ENCODE data around the gene IER5.

The IER5 gene

GRCh38 chr1:181077576-181078242 lies 10.8 kb upstream of the IER5 start:
- DNase-seq, result no peak

- DNase-seq, result no peak
Measured at GRCh38 chr1:181079382-181079781, 9.1 kb upstream of the IER5 start.

GRCh38 chr1:181079920-181080319 lies 8.6 kb upstream of the IER5 start:
- no peak for DNase-seq

GRCh38 chr1:181080556-181080955 lies 7.9 kb upstream of the IER5 start:
- DNase-seq, result no peak

- DNase-seq, result no peak
Measured at GRCh38 chr1:181081395-181081794, 7.1 kb upstream of the IER5 start.

- DNase-seq, result peak; percentile 79 to 83 (median 82)
Measured at GRCh38 chr1:181083842-181084605, 4.5 kb upstream of the IER5 start.

- no peak for DNase-seq
Measured at GRCh38 chr1:181084606-181084969, 3.9 kb upstream of the IER5 start.

GRCh38 chr1:181086091-181086490 lies 2.4 kb upstream of the IER5 start:
- DNase-seq, result no peak

GRCh38 chr1:181086926-181087325 lies 1.6 kb upstream of the IER5 start:
- peak; percentile 63 to 90 (median 82) for DNase-seq

GRCh38 chr1:181087400-181087901 lies 1.0 kb upstream of the IER5 start:
- DNase-seq, result peak; percentile 64 to 79 (median 70)

- peak; percentile 38 to 60 (median 44) for DNase-seq
Measured at GRCh38 chr1:181089017-181089675, 646 bp downstream of the IER5 start.

GRCh38 chr1:181089676-181090544 lies 1.4 kb downstream of the IER5 start:
- peak; percentile 93 to 96 (median 94) for DNase-seq

GRCh38 chr1:181090641-181091126 lies 2.2 kb downstream of the IER5 start:
- peak in 1 of 3 donors; percentile 31 for DNase-seq

GRCh38 chr1:181091309-181092040 lies 3.0 kb downstream of the IER5 start:
- peak in 2 of 3 donors; percentile 52 to 55 for DNase-seq

GRCh38 chr1:181092056-181092455 lies 3.6 kb downstream of the IER5 start:
- DNase-seq, result no peak

- DNase-seq, result no peak
Measured at GRCh38 chr1:181092883-181093458, 4.5 kb downstream of the IER5 start.

GRCh38 chr1:181094416-181095212 lies 6.1 kb downstream of the IER5 start:
- DNase-seq, result no peak

- no peak for DNase-seq
Measured at GRCh38 chr1:181095260-181095659, 6.8 kb downstream of the IER5 start.

- no peak for DNase-seq
Measured at GRCh38 chr1:181095763-181096184, 7.3 kb downstream of the IER5 start.

- no peak for DNase-seq
Measured at GRCh38 chr1:181097242-181097641, 8.7 kb downstream of the IER5 start.

All from suppressor macrophage treated with lipopolysaccharide for 1 hour (primary cell).